ENCODE measurements around the gene BBS10.
"Not testable (repeated sequence)": the region's sequence is repeated elsewhere in the genome, so short reads cannot be mapped to it uniquely, and the experiment has no call there.

Gene BBS10

DNA sequence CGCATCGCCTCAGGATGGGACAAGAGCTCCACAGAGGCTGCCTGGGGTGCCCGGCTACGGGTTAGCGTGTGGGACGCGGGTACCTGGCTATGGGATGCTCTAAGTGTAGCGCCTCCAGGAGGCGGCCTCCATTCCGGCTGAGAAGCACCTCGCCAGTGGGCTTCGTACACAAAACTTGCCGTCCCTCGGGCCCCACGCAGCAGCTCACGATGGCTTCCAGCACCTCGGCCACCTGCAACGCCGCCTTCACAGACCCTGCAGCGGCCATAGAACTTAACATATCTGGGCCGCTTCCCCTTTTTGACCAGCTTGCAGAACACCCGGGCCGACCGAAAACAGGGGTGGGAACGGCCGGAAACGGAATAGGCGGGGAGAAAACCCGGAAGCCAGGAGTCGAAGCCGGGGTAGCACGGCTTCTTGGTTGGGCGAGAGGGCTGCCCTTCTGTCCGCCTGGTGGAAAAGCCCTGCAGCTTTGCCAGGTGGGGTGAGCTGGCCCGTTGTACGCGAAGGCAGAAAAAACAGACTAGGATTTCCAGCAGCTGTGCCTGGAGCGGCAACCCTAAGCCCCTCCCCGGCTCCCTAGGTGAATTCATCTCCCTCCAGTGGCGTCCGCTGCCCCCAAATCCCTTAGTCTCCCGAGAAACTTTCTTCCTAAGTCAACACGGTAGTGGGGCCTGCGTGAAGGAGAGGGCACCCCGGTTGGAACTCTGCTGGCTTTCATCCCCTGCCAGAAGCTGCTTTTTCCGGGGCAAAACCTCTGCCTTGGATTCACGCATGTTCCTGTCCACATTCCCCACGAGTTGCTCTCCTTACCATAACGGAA, at the start of gene BBS10:
BBS10 (minus strand) TSS at position 337 of the 823 bp plus-strand sequence; CDS start at position 280, 57 bp downstream.
- DNase-seq = peak; percentile 83

GRCh38 chr12:76391461-76391860, 43.2 kb upstream of the BBS10 start:
- DNase-seq = no peak

DNA sequence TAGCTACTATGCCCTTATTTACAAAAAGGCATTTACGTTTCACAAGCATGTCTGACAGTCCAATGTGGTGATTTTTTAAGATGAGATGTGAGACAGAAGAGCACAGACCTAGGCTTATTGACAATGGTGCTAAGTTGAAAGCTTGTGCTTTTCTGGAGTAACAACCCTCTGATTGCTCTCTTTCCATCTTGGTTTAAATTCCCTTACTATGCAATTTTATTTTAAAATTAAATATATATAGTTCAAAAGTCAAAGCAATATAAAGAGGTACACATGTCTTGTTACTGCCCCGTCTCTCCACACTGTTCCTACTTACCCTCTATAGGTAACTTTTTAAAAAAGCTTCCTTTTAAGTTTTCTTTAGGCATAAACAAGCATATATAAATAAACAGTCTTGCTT, 39.4 kb upstream of the BBS10 start:
- no peak for DNase-seq

DNA sequence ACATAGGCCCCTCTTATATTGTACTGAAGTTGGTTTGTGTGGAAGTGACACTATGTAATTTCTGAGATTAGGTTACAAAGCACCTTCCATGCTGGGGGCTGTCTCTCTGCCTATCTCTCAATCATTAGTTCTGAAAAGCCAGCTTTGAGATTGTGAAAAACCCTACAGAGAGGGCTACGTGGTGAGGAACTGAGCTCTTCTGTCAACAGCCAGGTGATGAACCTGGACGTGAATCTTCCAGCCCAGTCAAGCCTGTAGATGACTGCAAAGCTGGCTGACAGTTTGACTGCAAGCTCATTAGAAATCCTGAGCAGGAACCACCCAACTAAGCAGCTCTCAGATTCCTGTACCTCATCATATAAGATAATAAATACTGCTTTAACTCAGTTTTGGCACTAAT, 36.3 kb upstream of the BBS10 start:
- DNase-seq = no peak

DNA sequence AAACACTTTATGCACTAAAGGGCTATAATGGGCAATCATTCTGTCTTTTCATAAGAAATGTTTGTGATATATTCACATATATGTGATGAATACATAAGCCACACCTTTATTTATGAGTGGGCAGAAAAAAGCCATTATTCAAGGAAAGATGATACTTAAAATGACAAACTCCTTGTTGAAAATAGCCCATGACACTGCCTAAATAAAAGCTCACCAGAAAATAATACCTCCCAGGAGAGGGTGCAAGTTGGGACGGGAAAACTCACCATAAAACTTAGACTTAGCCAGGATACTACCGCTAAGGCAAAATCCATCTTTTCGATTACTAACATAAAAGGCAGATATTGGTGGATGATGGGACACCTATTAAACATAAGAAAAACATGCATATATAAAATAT, 35.8 kb upstream of the BBS10 start:
- DNase-seq = no peak

- no peak for DNase-seq
Measured at GRCh38 chr12:76379261-76379660, 31.0 kb upstream of the BBS10 start.

DNA sequence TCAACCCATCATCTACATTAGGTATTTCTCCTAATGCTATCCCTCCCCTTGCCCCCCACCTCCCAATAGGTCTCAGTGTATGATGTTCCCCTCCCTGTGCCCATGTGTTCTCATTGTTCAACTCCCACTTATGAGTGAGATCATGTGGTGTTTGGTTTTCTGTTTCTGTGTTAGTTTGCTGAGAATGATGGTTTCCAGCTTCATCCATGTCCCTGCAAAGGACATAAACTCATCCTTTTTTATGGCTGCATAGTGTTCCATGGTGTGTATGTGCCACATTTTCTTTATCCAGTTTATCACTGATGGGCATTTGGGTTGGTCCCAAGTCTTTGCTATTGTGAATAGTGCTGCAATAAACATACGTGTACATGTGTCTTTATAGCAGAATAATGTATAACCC, 28.7 kb upstream of the BBS10 start:
- DNase-seq = not testable (repeated sequence)

DNA sequence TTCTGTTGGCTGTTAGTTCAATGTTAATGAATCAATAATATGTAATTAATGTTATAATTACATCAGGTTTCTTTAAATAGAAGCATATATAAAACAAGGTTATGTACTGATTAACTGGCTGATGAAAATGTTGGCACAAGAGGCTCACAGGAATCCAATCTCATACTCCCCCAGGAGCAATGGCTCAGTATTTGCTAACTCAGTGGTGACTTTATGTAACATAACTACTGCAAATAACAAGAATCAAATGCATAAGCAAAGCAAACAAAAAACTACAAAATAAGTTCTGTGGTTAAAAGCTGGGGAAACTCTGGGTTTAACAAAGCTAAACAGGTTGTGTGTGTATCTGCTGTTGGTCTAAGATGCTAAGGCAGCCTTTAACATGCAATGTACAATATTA, 27.7 kb upstream of the BBS10 start:
- DNase-seq = no peak

- no peak for DNase-seq
Measured at GRCh38 chr12:76375470-76375869, 27.3 kb upstream of the BBS10 start.

- no peak for DNase-seq
Measured at GRCh38 chr12:76374386-76375020, 26.3 kb upstream of the BBS10 start.

DNA sequence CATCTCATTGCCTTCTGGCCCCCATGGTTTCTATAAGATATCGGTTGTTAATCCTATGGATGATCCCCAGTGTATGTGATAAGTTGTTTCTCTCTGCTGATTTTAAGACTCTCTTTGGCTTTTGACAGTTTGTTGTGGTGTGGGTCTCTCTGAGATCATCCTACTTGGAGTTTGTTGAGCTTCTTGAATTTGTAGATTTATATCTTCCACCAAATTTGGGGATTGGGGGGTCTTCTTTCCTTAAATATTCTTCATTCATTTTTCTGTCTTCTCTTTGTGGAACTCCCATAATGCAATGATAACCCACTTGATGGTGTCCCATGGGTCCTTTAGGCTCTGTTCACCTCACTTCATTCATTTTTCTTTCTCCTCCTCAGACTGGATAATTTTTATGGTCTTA, 20.0 kb upstream of the BBS10 start:
- no peak for DNase-seq

- no peak for DNase-seq
Measured at GRCh38 chr12:76366163-76366562, 17.9 kb upstream of the BBS10 start.

DNA sequence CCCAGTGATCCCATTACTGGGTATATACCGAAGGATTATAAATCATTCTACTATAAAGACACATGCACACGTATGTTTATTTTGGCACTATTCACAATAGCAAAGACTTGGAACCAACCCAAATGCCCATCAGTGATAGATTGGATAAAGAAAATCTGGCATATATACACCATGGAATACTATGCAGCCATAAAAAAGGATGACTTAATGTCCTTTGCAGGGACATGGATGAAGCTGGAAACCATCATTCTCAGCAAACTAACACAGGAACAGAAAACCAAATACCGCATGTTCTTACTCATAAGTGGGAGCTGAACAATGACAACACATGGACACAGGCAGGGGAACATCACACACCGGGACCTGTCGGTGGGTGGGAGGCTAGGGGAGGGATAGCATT, 15.9 kb upstream of the BBS10 start:
- not testable (repeated sequence) for DNase-seq

GRCh38 chr12:76360316-76360715, 12.1 kb upstream of the BBS10 start:
- DNase-seq = no peak

DNA sequence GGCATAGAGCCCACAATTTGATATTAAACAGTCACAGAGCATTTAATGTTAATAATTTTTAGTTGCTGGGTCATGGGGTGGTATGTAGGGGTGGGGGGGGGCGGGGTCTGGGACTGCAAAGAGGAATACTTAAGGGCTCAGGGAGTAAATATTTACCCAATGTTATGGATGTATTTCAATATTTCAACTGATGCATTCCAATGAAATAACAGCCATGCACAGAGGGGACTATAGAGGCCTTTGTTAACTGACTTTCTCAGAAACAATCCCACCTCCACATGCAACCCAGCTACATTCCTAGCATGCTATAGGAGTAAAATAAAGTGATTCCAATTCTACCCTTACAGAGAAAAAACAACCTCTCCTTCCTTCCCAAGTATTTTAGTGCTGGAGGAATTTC, 7.9 kb upstream of the BBS10 start:
- no peak for DNase-seq

DNA sequence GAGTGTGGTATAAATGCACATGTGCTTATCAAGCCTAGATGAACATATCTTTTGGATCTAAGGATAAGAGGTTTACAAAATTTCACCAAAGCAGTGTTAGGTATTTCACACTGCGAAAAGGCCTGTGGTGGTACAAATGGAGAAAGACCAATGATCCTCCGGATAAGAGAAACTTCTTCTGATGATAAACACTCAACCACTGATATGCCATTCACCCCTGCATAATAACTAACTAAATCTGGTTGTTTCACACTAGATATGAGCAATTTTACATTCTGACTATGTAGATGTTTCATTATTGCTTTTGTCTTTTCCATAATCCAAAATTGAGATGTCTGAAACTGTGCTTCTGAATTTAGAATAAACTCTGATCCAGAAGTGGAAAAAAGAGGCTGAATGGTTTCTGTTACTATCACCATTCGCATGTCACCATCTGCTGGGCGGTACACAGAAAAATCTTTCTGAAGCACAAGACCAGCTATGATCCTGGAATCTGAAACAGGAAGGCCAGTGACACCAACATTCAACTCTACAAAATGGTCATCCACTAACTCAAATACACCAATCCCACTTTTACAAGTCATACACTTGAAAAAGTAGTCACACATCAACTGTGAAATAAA, 1.3 kb downstream of the BBS10 start:
- no peak for DNase-seq

- no peak for DNase-seq
Measured at GRCh38 chr12:76346236-76346635, 2.0 kb downstream of the BBS10 start.

- DNase-seq = no peak
Measured at GRCh38 chr12:76345569-76345968, 2.6 kb downstream of the BBS10 start.

GRCh38 chr12:76341436-76342030, 6.7 kb downstream of the BBS10 start:
- no peak for DNase-seq

DNA sequence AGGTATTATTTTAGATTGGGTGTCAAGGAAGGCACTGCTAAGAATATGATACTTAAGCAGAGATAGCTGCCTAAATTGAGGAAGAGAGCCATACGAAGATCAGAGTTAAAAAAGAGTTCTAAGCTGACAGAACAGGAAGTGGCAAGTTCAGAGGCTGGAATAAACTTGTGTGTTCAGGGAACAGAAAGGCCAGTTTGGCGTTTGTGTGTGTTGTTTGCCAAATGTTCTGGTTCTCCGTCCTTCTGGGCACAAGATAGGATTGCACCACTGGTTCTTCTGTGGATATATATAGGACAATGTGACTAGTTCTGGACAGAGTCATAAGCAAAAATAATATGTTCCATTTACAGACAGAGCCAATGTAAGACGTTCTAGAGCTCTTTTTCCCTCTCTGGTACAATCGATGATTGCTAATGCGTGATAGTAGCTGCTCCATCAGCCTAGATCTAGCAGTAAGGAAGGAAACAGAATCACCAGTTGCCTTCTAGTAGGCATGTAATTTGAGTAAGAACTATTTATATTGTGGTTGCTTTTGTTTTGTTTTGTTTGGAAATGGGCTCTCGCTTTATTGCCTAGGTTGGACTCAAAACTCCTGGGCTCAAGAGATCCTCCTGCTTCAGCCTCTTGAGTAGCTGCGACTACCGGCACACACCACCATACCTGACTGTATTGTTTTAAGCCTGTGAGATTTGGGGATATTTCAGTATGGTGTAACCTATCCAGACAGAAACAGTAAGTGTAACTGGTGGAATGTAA, 7.4 kb downstream of the BBS10 start:
- DNase-seq = no peak

GRCh38 chr12:76337583-76337982, 10.6 kb downstream of the BBS10 start:
- no peak for DNase-seq

DNA sequence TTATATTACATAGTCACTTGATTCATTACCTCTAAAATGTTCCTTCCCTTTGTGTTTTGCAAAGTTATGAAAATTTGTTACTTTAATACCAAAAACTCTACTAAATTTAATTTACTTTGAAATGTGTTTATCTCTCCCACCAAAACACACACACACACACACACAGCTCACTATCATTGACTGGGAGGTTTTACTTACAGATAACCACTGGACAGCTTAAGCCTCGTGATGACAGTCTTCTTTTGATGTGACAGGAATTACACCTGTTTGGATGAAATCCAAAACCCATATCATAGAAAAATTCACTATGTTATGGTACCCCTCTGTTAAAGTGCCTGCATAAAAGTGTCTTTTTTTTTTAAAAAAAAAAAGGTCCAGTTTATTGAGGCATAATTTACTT, 15.6 kb downstream of the BBS10 start:
- DNase-seq = no peak

GRCh38 chr12:76329606-76330005, 18.6 kb downstream of the BBS10 start:
- no peak for DNase-seq
